IPS-15b (cell line): ENCODE results near the gene HMGCL.
"Not testable (repeated sequence)": the region's sequence is repeated elsewhere in the genome, so short reads cannot be mapped to it uniquely, and the experiment has no call there.

ENCODE experiments used
- H3K27me3 ChIP-seq: one replicate; pipeline ENCODE4 v1.6.1; 2013; ENCODE audit warnings: low read length; ENCODE audit not compliant: control insufficient read depth, insufficient read depth
- H3K36me3 ChIP-seq: one replicate; pipeline ENCODE4 v1.6.1; 2013; ENCODE audit warnings: low read length; ENCODE audit not compliant: control insufficient read depth, insufficient read depth
- H3K4me1 ChIP-seq: one replicate; pipeline ENCODE4 v1.6.1; 2013; ENCODE audit warnings: mild to moderate bottlenecking, low read length; ENCODE audit not compliant: control insufficient read depth, insufficient read depth
- H3K4me3 ChIP-seq: one replicate; pipeline ENCODE4 v1.5.1; 2013; ENCODE audit warnings: low read depth, low read length
- H3K9ac ChIP-seq: one replicate; pipeline ENCODE4 v1.6.1; 2013; ENCODE audit warnings: low read depth, mild to moderate bottlenecking, low read length
- H3K9me3 ChIP-seq: one replicate; pipeline ENCODE4 v1.6.1; 2013; ENCODE audit warnings: mild to moderate bottlenecking, low read length; ENCODE audit not compliant: control insufficient read depth, insufficient read depth

The HMGCL gene

GRCh38 chr1:23804183-23804835, 20.9 kb downstream of the HMGCL start:
- Histone ChIP-seq H3K4me3 (no peak overlapping the region), H3K36me3 (no peaks in the 10 kb centered on the region), H3K9ac (no peak overlapping the region), H3K4me1 (peaks cover under 1% of the 10 kb centered on the region), H3K27me3 (peaks cover 10% of the 10 kb centered on the region), H3K9me3 (no peaks in the 10 kb centered on the region)

DNA sequence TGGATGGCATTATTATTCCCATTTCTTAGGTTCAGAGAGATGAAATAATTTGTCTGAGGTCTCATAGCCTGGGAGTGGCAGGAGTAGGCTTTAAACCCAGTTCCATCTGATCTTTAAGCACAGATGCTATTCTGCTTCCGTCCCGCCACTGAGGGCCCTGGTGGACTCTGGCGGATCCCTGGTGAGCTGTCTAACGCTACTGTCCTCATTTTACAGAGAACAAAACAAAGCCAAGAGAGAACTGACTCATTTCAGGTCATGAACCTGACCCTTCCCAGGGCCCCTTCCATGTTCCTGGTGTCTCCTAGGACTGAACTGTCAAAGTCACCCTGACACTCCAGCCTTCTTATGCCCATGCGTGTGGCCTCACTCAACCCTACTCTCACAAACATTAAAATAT, 21.6 kb downstream of the HMGCL start:
- Histone ChIP-seq H3K4me3 (no peak overlapping the region), H3K9me3 (no peaks in the 10 kb centered on the region), H3K9ac (no peak overlapping the region), H3K36me3 (peaks cover 4% of the 10 kb centered on the region), H3K27me3 (peaks cover 10% of the 10 kb centered on the region), H3K4me1 (peaks cover 5% of the 10 kb centered on the region)

- peaks cover 10% of the 10 kb centered on the region for H3K27me3 ChIP-seq
- peaks cover 11% of the 10 kb centered on the region for H3K36me3 ChIP-seq
- not testable (repeated sequence) for H3K9ac ChIP-seq
Observed at GRCh38 chr1:23802809-23803342, 22.4 kb downstream of the HMGCL start.

DNA sequence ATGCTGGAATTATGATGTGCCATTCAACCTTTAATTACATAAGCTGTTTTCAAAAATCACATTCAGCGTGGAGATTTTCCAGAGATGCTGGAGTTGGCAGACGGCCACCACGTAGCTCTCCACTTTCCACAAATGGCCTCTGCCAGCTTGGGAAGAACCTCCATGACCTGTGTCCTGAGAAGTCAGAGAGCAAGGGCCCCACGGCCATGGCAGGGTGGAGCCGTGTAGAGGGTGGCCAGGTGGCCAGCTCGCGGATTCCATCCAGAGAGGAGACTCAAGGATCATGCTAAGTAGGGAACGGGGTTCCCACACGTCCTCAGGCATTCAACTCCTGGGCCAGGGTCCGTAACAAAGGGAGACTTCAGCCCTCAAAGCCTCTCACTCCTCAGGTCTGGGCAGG, 23.4 kb downstream of the HMGCL start:
- peaks cover 18% of the 10 kb centered on the region for H3K36me3 ChIP-seq
- H3K9ac ChIP-seq, result no peak overlapping the region
- no peaks in the 10 kb centered on the region for H3K9me3 ChIP-seq
- peaks cover 10% of the 10 kb centered on the region for H3K27me3 ChIP-seq
- H3K4me1 ChIP-seq, result peaks cover 5% of the 10 kb centered on the region
- no peak overlapping the region for H3K4me3 ChIP-seq

More at GRCh38 chr1:23802809-23803342, 22.4 kb downstream of the HMGCL start:
- H3K4me3 ChIP-seq, H3K9me3 ChIP-seq, H3K4me1 ChIP-seq: not testable (repeated sequence)

DNA sequence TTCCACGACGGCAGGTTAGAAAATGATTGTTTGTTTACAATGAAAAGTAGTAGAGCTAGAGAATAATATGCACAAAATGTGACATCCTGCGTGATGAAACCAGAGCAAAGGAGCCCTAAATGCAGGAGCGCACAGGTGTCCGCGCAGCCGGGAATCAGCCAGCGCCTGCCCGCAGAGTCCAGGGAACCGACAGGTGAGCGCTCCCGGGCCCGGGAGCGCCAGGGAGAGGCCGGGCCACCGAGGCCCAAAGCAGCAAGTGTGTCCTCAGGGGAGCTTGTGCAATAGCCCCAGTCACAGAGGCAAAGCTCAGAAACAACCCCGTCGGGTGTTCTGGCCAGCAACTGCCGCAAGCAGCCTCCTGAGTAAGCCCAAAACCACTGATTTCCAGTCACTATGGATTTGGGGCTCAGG, 23.9 kb downstream of the HMGCL start:
- H3K4me3 ChIP-seq, result peak overlapping the region; percentile 87
- H3K9ac ChIP-seq, result no peak overlapping the region
- H3K9me3 ChIP-seq, result no peaks in the 10 kb centered on the region
- peaks cover 5% of the 10 kb centered on the region for H3K4me1 ChIP-seq
- H3K36me3 ChIP-seq, result peaks cover 24% of the 10 kb centered on the region
- H3K27me3 ChIP-seq, result peaks cover 10% of the 10 kb centered on the region

DNA sequence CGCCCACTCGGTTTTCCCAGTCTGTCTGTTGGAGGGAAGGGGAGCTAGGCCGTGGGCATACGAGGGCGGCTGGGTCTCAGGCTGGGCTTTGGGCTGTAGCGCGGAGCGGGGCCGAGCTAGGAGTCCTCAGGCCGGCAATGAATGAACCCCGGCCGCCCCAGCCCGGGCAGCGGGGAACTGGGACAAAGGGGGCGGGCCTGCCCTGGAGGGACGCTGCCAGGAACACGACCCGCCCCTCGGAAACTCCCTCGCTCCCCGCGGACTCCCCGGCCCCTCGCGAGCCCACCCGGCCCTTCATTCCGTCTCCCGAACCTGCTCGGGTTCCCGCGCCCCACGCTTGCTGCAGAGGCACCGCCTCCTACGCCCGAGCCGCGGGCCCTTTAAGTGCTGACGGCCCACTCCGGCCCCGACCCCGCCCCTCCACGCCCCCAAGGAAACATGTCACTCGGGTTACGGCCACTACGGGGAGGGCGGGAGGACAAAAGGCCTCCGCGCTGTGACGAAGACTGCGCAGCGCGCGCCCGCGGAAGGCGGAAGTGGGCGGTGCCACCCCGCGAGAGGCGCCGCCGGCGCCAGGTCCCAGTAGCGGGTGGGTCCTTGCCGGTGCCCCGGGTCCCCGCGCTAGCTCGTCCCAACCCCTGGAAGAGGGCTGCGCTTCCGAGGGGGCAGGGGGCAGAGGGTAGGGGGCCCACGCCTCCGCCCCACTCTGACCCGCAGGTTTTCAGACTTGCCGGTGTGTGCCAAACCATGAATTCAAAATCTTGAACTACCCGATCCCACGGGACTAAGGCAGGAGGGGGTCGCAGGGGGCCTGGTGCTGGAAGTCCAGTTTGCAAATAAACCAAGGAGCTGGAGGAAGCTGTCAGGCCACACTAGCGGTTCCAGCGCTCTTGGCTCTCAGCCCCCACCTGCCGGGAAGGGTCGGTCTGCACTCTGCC, 24.6 kb downstream of the HMGCL start, which contains the start of gene GALE:
Gene GALE, minus strand, starts transcription at position 355 of the 938 bp plus-strand sequence. CDS start 1,747 bp downstream, outside the sequence.
- Histone ChIP-seq H3K9ac (peak within 1 kb of the TSS; percentile 81), H3K4me1 (peaks cover 5% of the 10 kb centered on the region), H3K9me3 (no peaks in the 10 kb centered on the region), H3K4me3 (peak within 1 kb of the TSS; percentile 87), H3K27me3 (peaks cover 10% of the 10 kb centered on the region), H3K36me3 (peaks cover 24% of the 10 kb centered on the region)

DNA sequence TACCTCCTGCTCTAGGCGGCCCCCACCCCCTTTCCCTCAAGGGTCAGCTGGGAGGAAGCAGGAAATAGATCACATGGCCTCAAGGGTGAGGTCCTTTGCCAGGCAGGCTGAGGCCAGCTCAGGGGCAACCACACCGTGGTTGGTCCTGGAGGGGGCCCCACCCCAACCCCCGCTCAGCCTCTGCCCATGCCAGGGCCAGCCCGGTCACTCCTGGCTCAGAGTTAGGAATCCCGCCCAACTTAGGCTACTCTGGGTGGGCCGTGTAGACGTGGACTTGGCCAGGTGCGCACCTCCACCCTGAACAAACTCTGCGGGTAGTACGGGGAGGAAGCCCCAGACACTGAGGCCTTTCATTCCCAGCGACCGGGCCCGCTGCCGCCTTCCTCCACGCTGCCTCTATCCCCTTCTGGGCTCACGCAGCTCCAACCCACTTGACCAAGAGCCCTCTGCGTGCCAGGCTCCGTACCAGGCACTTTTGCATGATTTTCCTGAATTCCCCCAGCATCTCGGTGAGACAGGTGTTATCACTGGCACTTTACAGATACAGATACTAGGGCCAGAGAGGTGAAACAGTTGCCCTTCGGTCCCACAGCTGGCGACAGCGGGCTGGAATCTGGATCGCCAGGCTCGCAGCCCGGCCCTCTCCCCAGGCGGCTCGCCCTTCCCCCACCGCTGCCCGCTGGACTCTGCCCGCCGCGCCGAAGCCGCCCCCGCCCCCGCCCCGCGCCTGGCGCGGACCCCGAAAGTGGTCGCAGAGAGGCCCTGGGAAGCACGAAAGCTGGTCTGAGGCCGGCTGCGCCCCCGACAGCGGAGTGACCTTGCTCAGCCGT, 25.4 kb downstream of the HMGCL start:
- no peaks in the 10 kb centered on the region for H3K9me3 ChIP-seq
- peaks cover 10% of the 10 kb centered on the region for H3K27me3 ChIP-seq
- peak overlapping the region; percentile 81 for H3K9ac ChIP-seq
- H3K36me3 ChIP-seq, result peaks cover 24% of the 10 kb centered on the region
- H3K4me3 ChIP-seq, result peak overlapping the region; percentile 87
- H3K4me1 ChIP-seq, result peaks cover 5% of the 10 kb centered on the region

DNA sequence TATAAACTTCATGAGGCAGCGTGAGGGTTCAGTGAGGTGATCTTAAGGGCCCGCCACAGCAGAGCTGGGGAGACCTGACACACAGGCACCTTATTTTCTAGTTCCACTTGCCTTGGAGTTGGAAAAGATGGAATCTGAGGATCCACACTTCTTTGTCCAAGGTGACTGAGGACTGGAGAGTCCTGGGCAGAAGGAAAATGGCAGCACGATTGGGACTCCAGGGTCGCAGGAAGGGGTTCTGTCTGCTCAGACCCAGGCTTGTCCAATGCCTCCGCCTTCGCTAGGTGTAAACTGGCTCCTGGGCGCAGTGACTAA, 26.0 kb downstream of the HMGCL start:
- H3K9ac ChIP-seq, result no peak overlapping the region
- peaks cover 30% of the 10 kb centered on the region for H3K36me3 ChIP-seq
- H3K4me1 ChIP-seq, result peaks cover 5% of the 10 kb centered on the region
- H3K4me3 ChIP-seq, result peak overlapping the region; percentile 87
- H3K27me3 ChIP-seq, result peaks cover 10% of the 10 kb centered on the region
- H3K9me3 ChIP-seq, result no peaks in the 10 kb centered on the region

DNA sequence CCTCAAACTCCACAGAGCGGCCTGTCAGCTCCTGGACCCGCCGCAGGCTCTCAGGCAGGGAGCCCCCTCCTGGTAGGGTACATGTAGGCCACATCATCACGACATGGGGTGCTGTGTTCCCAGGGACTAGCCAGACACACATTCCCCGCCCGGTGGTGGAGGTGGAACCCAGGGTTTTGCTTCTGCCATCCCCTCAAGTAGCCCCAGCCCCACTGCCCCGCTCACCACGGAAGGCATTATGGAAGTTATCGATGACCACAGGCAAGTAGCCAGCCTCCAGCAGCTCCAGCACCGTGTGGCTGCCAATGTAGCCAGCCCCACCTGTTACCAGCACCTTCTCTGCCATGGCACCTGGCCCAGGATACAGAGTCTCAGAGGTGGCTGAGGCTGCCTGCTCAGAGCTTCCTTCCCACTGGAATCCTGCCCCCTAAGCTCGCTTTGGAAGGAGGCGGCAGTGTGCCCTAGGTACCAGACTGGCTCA, 26.5 kb downstream of the HMGCL start:
- H3K9me3 ChIP-seq, result no peaks in the 10 kb centered on the region
- H3K4me1 ChIP-seq, result peaks cover 5% of the 10 kb centered on the region
- H3K36me3 ChIP-seq, result peaks cover 31% of the 10 kb centered on the region
- H3K27me3 ChIP-seq, result peaks cover 10% of the 10 kb centered on the region
- H3K4me3 ChIP-seq, result peak overlapping the region; percentile 87
- no peak overlapping the region for H3K9ac ChIP-seq

GRCh38 chr1:23797478-23798448, 27.5 kb downstream of the HMGCL start:
- Histone ChIP-seq H3K4me1 (peaks cover 5% of the 10 kb centered on the region), H3K9me3 (no peaks in the 10 kb centered on the region), H3K36me3 (peaks cover 40% of the 10 kb centered on the region), H3K27me3 (peaks cover 10% of the 10 kb centered on the region), H3K4me3 (no peak overlapping the region), H3K9ac (no peak overlapping the region)
